PFSK-1 (cell line): ENCODE data around the gene EML4.

Experiments
- FOXP2 ChIP-seq: optimal IDR thresholded peaks from 2 replicates; pipeline ENCODE3; 2011; ENCODE audit warnings: borderline replicate concordance, control low read depth, inconsistent platforms; ENCODE audit not compliant: insufficient read depth; ENCODE audit errors: extremely low read length, extremely low read depth
- POLR2AphosphoS5 ChIP-seq: IDR thresholded peaks from 2 replicates; pipeline ENCODE4 v1.6.1; 2012; ENCODE audit warnings: low read depth, mild to moderate bottlenecking, control low read depth, low read length, moderate library complexity
- SIN3A ChIP-seq: IDR thresholded peaks from 2 replicates; pipeline ENCODE4 v1.6.1; 2012; ENCODE audit warnings: mild to moderate bottlenecking, low read length, moderate library complexity, borderline replicate concordance; ENCODE audit not compliant: insufficient read depth
- TAF1 ChIP-seq: IDR thresholded peaks from 2 replicates; pipeline ENCODE4 v1.6.1; 2012; ENCODE audit warnings: low read length, control low read depth, borderline replicate concordance; ENCODE audit not compliant: insufficient read depth
- TF ChIP-seq, protein P1 (sequence below), 2 experiments: IDR thresholded peaks; 2 replicates each; pipeline versions ENCODE4 v1.6.1 to v1.8.0; 2011 to 2012; ENCODE audit warnings: low read depth in 2 of 2, low read length in 2 of 2, control low read depth in 1 of 2, inconsistent platforms in 1 of 2, mild to moderate bottlenecking in 1 of 2, moderate library complexity in 1 of 2; ENCODE audit not compliant: insufficient read depth in 1 of 2

Gene EML4

DNA sequence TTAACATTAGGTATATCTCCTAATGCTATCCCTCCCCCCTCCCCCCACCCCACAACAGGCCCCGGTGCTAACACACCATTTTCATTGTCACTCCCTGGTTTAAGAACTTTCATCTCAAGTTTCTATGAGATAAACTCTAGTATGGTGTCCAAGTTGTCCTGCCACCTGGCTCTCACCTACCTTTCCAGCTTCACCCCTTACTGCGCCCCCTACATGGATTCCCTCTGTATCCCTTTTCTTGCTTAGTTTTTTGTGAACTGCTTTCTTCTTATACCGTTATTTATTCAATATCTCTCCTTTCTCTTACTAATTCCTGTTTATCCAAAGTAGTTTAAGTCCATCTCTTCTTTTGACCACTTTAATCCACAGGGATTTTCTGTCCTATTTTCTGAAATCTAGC is 15.2 kb downstream of the EML4 start:
- TF ChIP-seq TAF1 (no peak), SIN3A (no peak), FOXP2 (no peak), POLR2AphosphoS5 (no peak)
- TF ChIP-seq, protein P1, sequence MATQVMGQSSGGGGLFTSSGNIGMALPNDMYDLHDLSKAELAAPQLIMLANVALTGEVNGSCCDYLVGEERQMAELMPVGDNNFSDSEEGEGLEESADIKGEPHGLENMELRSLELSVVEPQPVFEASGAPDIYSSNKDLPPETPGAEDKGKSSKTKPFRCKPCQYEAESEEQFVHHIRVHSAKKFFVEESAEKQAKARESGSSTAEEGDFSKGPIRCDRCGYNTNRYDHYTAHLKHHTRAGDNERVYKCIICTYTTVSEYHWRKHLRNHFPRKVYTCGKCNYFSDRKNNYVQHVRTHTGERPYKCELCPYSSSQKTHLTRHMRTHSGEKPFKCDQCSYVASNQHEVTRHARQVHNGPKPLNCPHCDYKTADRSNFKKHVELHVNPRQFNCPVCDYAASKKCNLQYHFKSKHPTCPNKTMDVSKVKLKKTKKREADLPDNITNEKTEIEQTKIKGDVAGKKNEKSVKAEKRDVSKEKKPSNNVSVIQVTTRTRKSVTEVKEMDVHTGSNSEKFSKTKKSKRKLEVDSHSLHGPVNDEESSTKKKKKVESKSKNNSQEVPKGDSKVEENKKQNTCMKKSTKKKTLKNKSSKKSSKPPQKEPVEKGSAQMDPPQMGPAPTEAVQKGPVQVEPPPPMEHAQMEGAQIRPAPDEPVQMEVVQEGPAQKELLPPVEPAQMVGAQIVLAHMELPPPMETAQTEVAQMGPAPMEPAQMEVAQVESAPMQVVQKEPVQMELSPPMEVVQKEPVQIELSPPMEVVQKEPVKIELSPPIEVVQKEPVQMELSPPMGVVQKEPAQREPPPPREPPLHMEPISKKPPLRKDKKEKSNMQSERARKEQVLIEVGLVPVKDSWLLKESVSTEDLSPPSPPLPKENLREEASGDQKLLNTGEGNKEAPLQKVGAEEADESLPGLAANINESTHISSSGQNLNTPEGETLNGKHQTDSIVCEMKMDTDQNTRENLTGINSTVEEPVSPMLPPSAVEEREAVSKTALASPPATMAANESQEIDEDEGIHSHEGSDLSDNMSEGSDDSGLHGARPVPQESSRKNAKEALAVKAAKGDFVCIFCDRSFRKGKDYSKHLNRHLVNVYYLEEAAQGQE (IDR thresholded peaks at IDR 0.05; ENCODE audit: insufficient read depth in 1 of 2, low read depth in 2 of 2, low read length in 2 of 2) = no peak

DNA sequence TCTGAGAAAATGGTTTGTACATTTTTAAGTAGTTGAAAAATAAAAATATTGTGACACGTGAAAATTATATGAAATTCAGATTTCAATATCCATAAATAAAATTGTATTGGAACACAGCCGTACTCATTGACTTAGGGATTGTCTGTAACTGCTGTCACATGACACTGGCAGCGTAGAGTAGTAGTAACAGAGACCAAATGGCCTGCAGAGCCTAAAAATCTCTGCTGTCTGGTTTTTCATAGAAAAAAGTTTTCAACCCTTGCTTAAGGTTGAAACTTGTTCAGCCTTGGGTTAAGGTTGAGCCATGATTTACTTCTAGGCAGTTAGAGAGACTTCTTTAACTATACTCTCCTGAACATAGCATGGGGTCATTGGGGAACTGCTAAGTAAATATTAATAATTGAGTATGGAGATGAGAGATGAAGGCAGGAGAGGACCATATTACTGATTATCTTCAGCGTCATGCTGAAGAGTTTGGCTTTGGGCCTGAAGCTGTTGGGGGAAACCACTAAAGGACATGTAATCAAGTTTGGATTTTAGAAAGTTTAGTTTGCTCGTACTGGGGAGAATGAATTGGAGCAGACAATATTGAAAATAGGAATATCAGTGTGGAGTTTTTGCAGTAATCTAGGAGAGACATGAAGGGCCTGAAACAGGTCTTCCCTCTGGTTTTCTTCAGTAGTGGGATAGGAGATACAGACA is 16.2 kb downstream of the EML4 start:
- TF ChIP-seq, protein P1 (IDR thresholded peaks at IDR 0.05; ENCODE audit: insufficient read depth in 1 of 2, low read depth in 2 of 2, low read length in 2 of 2) = no peak
- TF ChIP-seq TAF1 (no peak), FOXP2 (no peak), POLR2AphosphoS5 (no peak)

DNA sequence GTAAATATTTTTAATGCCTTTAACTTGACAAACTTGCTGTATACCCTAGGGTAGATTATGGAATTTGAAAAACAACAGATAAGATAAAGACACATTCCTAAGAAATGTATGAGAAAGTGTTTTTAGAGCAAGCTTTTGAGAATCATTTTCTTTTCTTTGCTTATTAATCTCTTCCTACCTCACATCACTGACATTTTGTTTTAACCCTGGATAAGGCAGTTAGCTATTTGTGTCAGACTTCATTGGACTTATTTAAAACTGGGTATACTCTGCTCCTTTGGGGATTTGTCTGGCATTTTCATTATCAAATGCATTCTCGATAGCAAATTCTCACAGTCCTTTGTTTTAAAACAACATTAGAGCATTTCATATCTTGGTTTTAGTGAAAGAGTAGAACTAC is 17.2 kb downstream of the EML4 start:
- no peak for TF ChIP-seq FOXP2
- TF ChIP-seq TAF1 = no peak
- no peak for TF ChIP-seq POLR2AphosphoS5
- no peak for TF ChIP-seq SIN3A
- TF ChIP-seq, protein P1 (IDR thresholded peaks at IDR 0.05; ENCODE audit: insufficient read depth in 1 of 2, low read depth in 2 of 2, low read length in 2 of 2) = no peak

DNA sequence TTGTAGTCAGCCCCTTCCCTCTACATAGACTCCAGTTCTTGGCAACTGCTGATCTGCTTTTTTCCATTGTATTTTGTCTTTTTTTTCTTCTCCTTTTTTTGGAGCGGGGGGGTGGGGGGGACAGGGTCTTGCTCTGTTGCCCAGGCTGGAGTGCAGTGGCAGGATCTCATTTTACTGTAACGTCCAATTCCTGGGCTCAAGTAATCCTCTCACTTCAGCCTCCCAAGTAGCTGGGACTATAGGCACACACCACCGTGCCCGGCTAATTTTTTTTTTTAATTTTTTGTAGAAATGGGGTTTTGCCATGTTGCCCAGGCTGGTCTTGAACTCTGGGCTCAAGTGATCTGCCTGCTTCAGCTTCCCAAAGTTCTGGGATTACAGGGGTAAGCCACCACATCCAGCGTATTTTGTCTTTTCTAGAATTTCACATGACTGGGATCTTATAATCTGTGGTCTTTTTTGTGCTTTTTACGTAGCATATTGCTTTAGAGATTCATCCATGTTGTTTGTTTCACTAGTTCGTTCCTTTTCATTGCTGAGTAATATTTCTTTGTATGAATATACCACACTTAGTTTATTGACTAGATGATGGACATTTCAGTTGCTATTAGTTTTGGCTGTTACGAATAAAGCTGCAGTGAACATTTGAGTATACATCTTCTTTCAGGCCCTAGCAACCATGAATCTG is 17.9 kb downstream of the EML4 start:
- TF ChIP-seq SIN3A (no peak), FOXP2 (no peak), TAF1 (no peak), POLR2AphosphoS5 (no peak)
- TF ChIP-seq, protein P1 (IDR thresholded peaks at IDR 0.05; ENCODE audit: insufficient read depth in 1 of 2, low read depth in 2 of 2, low read length in 2 of 2) = no peak

DNA sequence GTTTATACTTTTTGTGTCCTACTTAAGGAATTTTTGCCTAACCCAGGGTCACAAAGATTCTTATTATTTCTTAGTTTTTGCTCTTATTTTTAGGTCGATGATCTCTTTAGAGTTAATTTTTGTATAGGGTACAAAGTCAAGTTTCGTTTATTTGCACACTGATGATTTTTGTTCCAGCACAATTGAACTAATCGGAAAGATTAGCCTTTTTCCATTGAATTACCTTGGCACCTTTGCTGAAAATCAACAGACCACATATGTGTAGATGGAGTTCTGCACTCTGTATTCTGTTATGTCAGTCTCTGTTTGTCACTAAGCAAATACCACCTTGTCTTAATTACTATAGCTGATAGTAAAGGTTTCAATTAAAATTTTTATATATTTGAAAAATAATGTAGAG is 18.7 kb downstream of the EML4 start:
- TF ChIP-seq FOXP2 (no peak), POLR2AphosphoS5 (no peak)

DNA sequence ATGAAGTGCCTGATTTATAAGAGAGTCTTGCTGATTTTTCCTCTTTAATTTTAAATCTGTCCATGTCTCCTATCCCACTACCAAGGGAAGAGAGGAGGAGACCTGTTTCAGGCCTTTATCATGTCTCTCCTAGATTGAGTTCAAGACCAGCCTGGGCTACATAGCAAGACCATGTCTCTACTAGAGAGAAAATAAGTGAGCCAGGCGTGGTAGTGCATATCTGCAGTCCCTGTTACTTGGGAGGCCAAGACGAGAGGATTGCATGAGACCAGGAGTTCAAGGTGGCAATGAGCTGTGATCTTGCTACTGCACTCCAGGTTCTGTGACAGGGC is 20.0 kb downstream of the EML4 start:
- TF ChIP-seq SIN3A = no peak
- TF ChIP-seq TAF1 = no peak
- TF ChIP-seq, protein P1 (IDR thresholded peaks at IDR 0.05; ENCODE audit: insufficient read depth in 1 of 2, low read depth in 2 of 2, low read length in 2 of 2) = no peak
- no peak for TF ChIP-seq FOXP2
- no peak for TF ChIP-seq POLR2AphosphoS5
